ENCODE results near the gene TMPRSS4.

Gene TMPRSS4, protein sequence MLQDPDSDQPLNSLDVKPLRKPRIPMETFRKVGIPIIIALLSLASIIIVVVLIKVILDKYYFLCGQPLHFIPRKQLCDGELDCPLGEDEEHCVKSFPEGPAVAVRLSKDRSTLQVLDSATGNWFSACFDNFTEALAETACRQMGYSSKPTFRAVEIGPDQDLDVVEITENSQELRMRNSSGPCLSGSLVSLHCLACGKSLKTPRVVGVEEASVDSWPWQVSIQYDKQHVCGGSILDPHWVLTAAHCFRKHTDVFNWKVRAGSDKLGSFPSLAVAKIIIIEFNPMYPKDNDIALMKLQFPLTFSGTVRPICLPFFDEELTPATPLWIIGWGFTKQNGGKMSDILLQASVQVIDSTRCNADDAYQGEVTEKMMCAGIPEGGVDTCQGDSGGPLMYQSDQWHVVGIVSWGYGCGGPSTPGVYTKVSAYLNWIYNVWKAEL

DNA sequence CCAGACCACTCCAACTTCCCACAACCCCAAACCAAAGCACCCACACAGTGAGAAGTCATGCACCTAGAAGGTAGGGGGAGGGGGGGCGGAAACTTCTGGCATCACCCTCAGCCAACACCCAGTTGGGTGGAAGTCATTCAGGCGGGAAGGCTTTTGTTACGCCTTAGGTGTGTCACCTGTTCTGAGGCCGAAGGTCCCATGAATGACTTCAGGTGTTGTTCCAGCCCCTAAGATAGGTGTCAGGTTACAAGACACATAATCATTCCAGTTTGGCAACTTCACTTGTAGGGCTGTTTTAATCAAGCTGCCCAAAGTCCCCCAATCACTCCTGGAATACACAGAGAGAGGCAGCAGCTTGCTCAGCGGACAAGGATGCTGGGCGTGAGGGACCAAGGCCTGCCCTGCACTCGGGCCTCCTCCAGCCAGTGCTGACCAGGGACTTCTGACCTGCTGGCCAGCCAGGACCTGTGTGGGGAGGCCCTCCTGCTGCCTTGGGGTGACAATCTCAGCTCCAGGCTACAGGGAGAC is at the start of gene TMPRSS4:
Gene TMPRSS4 (plus strand): TSS at position 325 of the 528 bp plus-strand sequence. CDS start 225 bp downstream, outside the sequence.
- FAIRE-seq: no peak

DNA sequence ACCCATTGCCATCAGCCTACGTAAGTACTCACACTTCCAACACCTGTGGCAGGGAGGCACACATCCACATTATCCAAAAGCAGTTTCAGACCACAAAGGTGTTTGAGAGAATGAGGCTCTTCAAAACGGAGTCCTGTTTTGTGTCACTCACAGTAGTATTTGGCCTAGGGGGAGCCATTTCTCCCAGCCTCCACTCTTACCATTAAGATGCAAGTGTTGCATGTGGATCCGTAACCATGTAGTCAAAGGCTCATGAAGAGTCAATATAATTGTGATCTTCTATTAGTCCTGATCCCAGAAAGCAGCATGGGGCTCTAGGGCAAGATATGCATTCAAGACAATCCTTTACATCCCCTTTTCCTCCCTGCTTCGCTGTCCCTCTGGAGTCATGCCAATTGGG is 49.2 kb upstream of the TMPRSS4 start:
- no peak for FAIRE-seq

DNA sequence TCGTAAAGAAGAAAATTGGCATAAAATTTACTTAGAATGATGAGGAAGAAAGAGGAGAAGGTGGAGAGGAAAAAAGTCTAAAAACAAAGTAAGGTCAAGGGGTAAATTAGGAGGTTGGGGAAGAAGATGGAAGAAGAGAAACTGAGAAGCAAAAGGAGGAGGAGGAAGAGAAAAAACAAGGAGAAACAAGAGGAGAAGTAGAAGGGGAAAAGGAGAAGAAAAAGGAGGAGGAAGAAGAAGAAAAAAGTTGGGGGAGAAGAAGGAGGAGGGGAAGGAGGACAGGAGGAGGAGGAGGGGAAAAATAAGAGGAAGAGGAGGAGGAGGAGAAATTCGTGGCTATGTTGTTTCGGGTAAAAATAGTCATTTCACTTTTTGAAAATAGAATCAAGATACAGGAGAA is 48.3 kb upstream of the TMPRSS4 start:
- FAIRE-seq: no peak

DNA sequence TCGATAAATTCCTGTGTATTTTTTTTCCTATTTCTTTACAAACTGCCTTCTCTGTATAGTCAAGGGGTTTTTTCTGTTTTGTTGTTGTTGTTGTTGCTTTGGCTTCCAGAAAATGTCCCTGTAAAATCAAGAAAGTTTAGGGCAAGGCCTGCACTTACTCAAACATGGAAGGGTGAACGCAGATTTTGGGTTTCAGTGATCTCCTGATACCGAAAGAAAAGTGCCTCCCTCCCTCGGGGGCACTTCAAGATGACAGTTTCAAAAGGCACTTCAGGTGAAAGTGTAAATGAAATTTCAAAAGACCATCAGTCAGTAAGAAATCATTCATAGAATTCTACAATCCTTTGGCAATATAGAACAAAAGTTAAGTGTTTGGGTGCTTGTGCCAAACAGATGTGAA is 43.4 kb upstream of the TMPRSS4 start:
- no peak for FAIRE-seq

DNA sequence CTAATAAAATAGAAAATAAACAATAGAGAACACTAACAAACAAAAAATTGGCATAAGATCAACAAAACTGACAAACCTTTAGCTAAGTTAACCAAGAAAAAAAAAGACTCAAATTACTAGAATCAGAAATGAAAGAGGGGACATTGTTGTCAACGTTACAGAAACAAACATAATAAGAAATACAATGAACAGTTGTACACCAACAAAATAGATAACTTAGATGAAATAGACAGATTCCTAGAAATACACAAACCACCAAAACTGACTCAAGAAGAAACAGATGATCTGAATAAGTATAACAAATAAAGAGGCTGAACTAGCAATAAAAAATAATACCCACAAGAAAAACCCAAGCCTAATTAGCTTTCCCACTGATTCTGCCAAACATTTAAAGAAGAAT is 34.7 kb upstream of the TMPRSS4 start:
- FAIRE-seq: no peak

DNA sequence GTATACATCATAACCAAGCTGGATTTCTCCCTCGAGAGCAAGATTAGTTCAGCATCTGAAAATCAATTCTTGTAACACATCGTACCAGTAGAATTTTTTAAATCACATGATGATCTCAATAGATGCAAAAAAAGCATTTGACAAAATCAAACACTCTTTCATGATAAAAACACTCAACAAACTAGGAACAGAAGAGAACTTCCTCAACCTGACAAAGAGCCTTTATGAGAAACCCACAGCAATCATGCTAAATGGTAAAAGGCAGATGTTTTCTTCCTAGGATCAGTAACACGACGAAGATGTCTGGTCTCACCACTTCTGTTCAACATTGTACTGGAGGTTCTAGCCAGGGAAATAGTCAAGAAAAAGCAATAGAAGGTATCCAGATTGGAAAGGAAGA is 34.1 kb upstream of the TMPRSS4 start:
- no peak for FAIRE-seq

DNA sequence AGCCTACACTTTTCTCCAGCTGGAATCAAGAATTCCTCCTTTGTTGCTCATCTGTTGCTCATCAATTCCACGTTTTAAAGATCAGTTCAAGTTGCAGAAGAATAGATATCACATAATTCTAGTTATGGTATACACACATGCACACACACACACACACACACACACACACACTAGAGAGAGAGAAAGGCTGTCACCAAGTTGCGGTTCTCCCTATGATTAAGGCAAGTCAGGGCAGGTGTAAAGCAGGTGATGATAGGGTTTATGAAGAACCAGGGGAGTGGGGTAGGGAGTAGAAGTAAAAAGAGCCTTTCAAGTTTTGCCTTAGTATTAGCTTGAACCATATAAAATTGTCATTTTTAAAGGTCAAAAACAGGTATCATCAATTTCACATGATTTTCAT is 31.7 kb upstream of the TMPRSS4 start:
- FAIRE-seq: no peak

DNA sequence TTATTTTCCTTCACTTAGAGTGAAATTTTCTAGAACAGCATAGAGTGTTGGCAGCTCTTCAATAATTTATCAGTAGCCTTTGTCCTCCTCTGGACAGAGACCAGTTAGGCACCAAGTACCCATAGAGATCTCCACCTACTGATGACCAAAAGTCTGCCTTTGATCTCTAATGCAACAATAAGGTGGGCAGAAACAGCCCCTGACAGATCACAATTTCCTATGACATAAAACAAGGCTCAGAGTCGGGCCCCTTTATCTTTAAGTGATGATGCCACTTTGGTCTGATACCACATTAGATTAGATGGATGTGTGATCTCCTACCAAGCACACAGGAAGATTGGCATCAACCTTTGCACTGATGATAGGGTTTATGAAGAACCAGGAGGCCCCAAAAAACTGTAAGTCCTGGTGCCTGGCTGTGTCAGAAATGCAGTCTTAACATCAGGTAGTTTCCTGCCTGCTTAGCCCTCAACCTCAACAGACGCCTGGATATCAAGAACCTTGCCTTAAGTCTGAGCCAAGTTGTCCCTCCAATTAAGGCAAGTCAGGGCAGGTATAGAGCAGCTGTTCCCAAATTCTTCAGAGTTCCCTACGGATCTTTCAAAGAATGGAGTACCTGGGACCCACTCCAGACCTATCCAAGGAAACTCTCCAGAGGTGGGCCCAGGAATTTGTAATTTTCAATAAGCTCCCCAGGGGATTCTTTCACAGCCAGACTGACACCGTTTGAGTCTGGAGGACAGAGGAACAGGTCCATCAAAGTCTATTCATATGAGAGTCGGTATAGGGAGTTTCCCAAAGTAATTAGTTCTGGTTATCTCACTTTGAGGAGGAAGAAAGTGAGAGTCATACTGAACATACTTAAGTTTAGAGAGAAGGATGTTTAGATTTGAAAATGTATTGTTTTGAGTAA is 30.6 kb upstream of the TMPRSS4 start:
- FAIRE-seq: no peak

DNA sequence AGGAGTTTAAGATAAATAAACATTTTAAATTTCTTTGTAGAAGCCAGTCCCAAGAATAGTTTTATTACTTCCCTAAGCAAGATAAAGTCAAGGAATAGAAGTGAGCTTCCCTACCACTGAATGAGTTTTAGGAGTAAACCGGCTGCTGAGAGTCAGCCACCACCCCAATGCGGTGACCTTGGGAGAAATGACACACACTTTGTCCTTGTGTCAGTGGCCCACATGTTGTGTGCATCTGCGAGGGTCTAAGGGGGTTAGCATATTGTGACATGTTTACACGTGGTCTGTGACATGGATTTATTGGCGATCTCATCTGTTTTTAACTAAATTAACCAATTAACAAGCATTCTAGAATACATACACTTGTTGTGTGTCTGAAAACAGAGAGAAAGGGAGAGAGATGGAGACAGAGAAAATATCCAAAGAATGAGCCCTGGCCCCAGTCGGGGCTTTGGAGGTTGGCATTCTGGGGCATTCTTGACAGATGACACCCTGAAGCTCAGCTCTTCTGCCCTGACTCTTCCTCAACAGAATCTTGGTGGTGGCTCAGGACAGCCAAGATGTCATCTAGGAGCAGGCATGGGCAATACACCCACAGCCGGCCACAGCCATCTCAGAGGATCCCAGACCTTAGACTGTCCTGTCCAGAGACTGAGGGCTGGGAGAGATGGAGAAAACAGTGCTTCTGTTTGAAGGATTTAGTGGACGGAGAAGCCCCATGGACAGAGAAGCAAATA is 29.7 kb upstream of the TMPRSS4 start:
- FAIRE-seq: no peak

DNA sequence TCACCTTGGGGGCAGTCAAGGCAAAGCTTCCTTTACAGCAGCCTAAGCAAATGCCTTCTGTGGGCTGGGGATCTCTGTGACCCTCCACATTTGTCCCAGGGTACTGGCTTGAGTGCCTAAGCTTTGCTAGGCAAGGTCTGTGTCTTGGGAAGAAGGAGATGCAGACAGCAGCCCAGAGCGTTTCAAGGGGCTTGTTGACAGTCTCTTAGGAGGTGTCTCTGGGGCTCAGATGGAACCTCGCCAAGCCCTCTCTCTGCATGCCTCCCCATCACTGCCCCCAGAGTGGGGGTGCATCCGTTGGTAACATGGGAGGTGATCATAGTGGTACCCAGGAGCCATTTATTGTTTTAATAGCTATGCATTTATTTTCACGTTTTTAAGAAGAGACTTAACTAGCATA is 29.1 kb upstream of the TMPRSS4 start:
- FAIRE-seq: no peak

DNA sequence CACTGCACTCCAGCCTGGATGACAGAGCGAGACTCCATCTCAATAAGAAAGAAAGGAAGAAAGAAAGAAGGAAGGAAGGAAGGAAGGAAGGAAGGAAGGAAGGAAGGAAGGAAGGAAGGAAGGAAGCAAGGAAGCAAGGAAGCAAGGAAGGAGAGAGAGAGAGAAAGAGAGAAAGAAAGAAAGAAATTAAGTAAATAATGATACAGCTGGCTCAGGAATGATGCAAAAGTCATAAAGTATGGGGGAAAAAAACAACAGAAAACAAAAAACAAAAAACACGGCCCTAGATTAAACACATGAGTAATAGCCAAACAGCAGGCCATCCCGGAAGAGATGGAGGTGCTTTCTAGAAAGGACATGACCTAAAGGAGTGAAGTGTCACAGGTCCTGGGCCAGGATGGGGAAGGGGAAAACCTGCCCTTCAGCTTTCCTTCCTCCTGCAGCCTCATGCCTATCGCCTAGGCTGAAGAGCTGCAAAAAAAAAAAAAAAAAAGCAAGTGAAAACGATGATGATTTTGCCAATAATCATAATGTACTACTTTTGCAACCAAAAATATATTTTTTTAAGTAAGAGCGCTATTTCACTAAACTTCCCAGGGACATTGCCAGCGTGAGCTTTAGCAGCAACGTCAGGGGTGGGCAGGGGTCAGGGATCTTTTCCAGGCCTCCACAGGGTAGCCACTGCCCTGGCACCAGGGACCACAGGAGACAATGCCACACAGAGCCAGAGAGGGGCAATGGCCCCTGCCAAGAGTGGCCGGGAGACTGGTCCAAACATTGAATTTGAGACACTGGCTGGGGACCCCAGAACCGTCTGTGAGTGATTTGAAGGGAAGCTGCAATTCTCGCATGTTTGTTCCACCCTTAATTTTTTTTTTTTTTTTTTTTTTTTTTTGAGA is 28.2 kb upstream of the TMPRSS4 start:
- no peak for FAIRE-seq

DNA sequence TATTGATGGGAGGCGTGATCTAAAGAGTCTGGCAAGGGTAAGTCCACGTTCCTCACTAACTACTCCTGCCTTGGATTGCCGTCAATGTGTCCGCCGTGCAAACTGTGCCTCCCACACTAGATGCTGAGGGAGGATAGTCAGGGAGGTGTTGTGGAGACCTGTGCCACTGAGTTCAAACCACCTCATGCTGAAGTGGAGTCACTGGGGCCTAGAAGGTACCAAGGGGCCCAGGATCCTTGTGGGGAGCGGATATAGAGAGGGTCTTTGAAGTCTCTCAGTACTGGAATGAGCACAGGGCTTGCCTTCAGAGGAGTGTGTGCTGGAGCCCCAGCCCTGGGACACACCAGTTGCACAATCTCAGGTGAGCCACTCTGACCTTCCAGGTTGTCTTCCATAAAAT is 27.1 kb upstream of the TMPRSS4 start:
- FAIRE-seq: no peak

DNA sequence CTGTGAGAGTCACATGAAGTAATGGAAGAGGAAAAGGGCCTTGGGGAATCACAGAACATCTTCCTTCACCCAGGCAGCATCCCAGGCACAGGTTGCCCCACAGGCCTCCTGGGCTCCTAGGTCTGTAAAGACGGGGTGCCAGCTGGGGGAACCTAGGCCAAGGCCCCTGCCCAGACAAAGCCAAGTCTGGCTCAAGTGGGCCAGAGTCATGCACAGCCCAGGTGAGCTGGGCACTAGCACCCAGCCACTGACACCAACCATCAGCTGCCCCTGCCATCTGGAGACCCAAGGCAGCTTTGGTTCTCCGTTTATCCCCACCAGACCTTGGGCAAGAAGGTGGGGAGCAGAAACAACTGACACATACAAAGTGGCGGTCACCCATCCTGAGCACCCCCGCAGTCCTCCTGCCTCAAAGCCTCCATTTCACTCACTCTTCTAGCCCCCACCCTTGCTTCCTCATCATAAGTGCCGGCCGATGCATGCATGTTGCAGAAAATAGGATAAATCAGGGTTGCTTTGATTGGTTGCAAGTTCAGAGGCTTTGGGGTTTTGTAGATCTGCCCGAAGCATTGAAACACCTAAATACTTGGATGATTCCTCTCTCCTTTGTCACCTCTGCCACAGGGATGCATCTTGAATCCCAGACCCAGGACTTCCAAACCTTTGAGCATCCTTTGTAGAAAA is 26.5 kb upstream of the TMPRSS4 start:
- FAIRE-seq: no peak

DNA sequence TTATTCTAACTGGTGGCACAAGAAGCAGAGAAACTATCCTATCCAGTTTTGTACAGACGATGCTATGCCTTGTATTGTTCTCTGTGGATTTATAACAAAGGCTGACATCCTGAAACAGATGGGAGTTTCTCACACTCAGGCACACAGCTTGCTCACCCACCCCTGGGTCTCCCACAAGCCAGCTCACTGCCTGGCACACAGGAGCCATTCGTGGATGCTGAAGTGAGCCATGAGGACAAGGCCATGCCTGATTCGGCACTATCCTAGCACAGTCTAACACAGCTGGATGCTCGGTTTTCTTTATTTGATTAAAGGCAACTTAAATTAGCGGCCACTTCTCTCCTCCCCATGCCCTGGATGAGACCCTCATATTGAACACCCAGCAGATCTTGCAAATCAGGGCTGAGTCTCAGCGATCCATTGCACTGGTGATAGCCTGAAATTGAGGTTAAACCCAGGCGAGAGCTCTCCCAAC is 25.7 kb upstream of the TMPRSS4 start:
- FAIRE-seq: no peak

DNA sequence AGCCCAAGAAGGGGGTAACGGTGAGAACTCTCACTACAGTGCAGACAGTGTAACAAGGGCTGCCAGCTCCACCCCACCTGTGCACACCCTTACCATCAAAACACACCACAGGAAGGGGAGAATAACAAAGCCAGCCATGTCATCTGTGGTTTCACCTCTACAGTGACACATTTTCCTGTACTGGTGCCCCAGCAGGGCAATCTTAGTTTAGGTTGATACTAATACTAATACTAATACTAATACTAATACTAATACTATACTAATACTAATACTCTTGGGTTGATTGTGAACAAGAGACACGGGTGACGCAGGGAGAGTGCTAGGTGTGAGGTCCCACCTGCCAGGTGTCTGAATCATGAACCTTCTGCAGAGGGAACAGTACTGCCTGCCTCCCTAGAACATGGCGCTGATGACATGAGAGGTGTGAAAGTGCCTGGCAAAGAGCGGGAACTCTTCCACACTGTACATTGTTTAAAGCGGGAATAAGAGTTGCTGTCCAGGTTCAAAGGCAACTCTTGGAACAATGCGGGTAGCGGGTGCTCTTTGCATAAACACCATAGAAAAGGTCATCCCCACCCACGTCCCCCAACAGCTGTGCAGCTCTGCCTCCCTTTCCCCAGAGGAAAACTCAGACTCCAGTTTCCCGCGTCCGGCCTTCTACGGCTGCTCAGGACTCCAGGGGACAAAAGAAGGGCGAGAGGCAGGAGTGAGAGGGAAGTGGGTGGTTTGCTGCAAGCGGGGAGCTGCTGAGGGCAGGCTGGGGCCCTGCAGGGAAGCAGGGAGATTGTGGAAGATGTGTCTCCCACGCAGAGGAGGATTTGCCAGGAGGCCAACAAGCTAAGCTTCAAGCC is 25.0 kb upstream of the TMPRSS4 start:
- no peak for FAIRE-seq

DNA sequence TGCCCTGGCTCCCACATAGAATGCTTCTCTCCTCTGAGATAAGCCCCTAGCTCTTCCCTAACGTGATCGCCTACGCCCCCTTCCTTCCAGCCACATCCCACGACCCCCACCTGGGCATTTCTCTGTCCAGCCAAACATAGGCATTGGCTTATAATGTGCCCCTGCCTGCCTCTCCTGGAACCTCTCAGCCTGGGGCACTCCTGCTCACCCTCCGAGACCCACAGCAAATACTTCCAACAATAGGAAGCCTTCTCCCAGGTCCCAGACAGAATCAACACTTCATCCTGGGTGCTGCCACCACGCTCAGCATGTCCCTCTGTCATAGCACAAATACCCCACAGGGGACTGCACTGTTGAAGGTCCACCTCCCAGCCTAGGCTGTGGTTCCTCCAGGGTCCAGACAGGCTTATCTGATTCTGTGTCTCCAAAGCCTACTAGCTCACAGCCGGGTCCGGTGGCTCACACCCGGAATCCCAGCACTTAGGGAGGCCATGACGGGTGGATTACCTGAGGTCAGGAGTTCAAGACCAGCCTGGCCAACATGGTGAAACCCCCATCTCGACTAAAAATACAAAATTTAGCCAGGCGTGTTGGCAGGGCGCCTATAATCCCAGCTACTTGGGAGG is 24.2 kb upstream of the TMPRSS4 start:
- FAIRE-seq: no peak

DNA sequence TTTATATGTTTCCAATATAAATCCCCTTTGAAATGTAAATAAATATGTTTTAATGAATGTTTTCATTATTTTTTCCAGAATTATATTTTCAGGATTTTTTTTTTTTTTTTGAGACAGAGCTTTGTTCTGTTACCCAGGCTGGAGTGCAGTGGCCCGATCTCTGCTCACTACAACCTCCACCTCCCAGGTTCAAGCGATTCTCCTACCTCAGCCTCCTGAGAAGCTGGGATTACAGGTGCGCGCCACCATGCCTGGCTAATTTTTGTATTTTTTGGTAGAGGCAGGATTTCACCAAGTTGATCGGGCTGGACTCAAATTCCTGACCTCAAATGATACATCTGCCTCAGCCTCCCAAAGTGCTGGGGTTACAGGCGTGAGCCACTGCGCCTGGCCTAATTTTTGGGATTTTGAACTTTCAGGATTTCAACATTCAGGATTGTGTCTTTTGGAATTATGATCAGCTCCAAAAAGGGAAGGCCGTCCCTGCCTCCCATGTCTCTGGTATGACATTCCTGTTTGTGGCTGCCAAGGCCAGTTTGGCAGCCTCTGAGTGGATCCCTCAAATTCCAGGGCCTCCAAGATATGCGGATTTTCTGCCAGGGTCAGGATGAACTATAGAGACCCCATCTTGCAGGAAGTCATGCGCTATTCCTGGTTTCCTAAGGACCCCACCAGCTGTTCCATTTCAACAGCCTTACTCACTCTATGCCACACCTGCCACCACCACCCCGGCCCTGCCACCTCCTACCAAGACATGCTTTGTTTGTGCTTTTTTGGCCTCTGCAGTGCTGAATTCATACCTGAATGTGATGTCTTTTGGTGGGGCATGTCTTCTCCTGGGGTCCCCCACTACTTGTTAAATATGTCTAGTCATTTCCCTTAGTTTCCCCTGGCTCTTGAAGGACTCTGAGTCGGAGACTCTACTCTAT is 21.9 kb upstream of the TMPRSS4 start:
- FAIRE-seq: no peak

DNA sequence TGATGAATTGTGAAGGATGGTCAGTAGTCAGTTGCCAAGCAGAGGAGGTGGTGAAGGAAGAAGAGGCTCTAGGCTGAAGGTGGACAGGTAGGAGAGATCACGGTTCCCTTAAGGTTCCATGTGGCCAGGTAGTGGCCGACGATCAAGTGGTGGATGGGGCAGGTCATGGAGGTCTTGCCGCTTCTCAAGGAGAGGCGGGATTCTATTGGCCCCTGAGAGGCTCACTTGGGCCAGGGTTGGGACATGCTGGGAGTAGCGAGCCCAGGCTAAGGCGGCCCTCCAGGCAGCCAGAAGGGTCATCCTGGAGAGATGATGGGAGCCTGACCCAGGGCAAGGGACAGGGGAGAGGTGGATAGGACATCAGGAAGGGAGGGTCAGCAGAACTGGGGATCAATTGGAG is 20.9 kb upstream of the TMPRSS4 start:
- no peak for FAIRE-seq
